Ascending aorta (tissue), 2 donors: ENCODE measurements around the gene USP54. TPM values are rescaled to one million over a fixed set of nuclear protein-coding genes. Genes with fewer than 3 reads are reported as not detected.

Source experiments
- DNase-seq, 2 donors: peaks; one replicate each; pipeline ENCODE4 v3.0.0-alpha.2; 2019; ENCODE audit warnings: low spot score in 2 of 2
- H3K27ac ChIP-seq, 2 donors: fragments of 200-600 bp; sonication (generic); one replicate each; pipeline ENCODE4 v1.5.1; 2016 to 2017; ENCODE audit warnings: mild to moderate bottlenecking in 1 of 2
- H3K27me3 ChIP-seq: fragments of 200-600 bp; sonication (generic); one replicate; pipeline ENCODE4 v1.5.1; 2017
- H3K36me3 ChIP-seq, 2 donors: fragments of 200-600 bp; sonication (generic); one replicate each; pipeline ENCODE4 v1.5.1; 2016
- H3K4me1 ChIP-seq, 2 donors: fragments of 200-600 bp; sonication (generic); one replicate each; pipeline ENCODE4 v1.5.1; 2016 to 2017; ENCODE audit warnings: mild to moderate bottlenecking in 1 of 2
- H3K4me3 ChIP-seq, 2 donors: fragments of 200-600 bp; sonication (generic); one replicate each; pipeline ENCODE4 v1.5.1; 2016 to 2017; ENCODE audit warnings: mild to moderate bottlenecking in 1 of 2
- H3K9me3 ChIP-seq, 2 donors: fragments of 200-600 bp; sonication (generic); one replicate each; pipeline ENCODE4 v1.5.1; 2016
- CTCF ChIP-seq, 3 experiments: fragments of 200-600 bp in 2 of 3; fragments of 450-650 bp in 1 of 3; sonication (generic) in 2 of 3; IDR thresholded peaks; one replicate each; pipeline ENCODE4 v1.5.1; 2016 to 2019; ENCODE audit warnings: antibody characterized with exemption in 3 of 3, mild to moderate bottlenecking in 1 of 3, moderate library complexity in 1 of 3
- intact Hi-C: fragments of 100-400 bp; cut with DNase I; formaldehyde crosslinking; loops from one replicate; pipeline ENCODE4 v1.15.1; 2023
- total RNA-seq: library from RNA; depleted of rRNA; stranded (reverse); fragments of >200 nt; gene quantifications from one replicate; pipeline ENCODE4 v1.1.0, GENCODE V29; 2016

The USP54 gene
- total RNA-seq, 1 donor from 2014 or later = 172 TPM

DNA sequence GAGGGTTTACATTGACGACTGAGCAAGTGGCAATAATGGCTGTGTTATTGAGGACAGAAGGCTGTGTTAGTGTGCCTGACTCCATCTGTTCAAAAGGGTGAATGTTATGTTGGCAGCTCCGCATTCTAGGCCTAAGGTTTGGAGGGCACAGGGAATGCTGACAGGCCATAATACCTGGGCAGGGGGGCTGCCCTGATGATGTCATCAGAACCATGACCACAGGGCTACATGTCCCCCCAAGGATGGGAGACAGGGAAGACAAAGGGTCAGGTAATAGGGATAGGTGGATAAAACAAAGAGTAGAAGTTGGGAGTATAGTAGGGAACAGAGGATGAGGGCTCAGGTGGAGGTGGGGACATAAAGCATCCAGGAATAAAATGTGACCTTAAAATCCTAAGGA lies 93.5 kb downstream of the USP54 start:
- Histone ChIP-seq H3K27me3 (no peaks in the 10 kb centered on the region), H3K9me3 (no peaks in the 10 kb centered on the region), H3K27ac (no peak overlapping the region), H3K4me1 (peaks cover 6 to 17% of the 10 kb centered on the region in 2 donors), H3K36me3 (peaks cover 16 to 20% of the 10 kb centered on the region in 2 donors), H3K4me3 (no peak overlapping the region)
- intact Hi-C loops = loop anchor here (5.0 kb wide), 1 partner anchor 245 kb away; the partner anchor contains the start of gene MRPS16
- TF ChIP-seq CTCF (IDR thresholded peaks at IDR 0.05) = no peak
- DNase-seq = no peak

DNA sequence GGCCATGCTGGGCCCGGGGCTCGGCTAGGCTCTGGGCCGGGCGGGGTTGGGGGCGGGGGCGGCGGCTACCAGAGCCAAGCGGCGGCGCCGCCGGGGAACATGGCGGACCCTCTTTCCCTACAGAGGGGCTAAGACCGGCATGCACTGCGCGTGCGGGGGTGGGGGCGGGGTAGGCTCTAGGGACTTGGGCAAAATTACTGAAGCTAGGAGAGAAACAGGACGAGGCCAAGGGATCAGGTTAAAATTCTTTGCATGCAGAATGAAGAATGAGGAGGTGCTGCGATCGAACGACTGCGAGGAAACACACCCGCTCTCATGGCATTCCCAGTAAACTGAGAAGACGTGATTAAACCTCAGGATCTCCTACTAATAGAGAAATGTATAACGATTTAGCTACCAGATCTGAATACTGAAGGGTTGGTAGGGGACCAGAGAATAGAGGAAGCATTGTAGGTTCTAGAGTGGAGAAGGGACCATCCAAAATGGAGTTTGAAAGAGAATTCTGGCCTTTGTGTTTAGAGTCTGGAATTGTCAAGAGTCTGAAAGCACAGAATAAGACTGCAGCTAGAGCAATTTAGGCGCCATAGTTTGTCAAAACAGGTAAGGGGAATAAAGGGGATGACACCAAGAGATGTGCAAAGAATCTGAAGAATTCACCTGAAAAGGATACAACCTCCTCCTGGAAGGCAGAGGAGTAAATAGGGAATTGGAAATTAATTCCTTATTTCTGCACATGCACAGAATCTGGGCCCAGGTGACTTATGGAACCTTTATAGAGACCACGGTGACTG lies 95.1 kb downstream of the USP54 start, which contains the start of gene PPP3CB:
PPP3CB (minus strand) TSS at position 141 of the 791 bp plus-strand sequence; CDS start at position 6, 135 bp downstream.
- H3K9me3 ChIP-seq = no peaks in the 10 kb centered on the region
- peaks cover 6 to 19% of the 10 kb centered on the region in 2 donors for H3K4me1 ChIP-seq
- H3K27ac ChIP-seq = peak within 1 kb of the TSS; percentile 95 to 97
- H3K4me3 ChIP-seq = peak within 1 kb of the TSS; percentile 63 to 88
- H3K36me3 ChIP-seq = peaks cover 16 to 18% of the 10 kb centered on the region in 2 donors
- TF ChIP-seq CTCF (IDR thresholded peaks at IDR 0.05) = no peak
- no peaks in the 10 kb centered on the region for H3K27me3 ChIP-seq
- intact Hi-C loops = loop anchor here (1.0 to 5.0 kb wide), 2 partner anchors 82 to 244 kb away; partner anchors contain the start of genes ANXA7 and MRPS16
- DNase-seq = peak; percentile 75 to 95

DNA sequence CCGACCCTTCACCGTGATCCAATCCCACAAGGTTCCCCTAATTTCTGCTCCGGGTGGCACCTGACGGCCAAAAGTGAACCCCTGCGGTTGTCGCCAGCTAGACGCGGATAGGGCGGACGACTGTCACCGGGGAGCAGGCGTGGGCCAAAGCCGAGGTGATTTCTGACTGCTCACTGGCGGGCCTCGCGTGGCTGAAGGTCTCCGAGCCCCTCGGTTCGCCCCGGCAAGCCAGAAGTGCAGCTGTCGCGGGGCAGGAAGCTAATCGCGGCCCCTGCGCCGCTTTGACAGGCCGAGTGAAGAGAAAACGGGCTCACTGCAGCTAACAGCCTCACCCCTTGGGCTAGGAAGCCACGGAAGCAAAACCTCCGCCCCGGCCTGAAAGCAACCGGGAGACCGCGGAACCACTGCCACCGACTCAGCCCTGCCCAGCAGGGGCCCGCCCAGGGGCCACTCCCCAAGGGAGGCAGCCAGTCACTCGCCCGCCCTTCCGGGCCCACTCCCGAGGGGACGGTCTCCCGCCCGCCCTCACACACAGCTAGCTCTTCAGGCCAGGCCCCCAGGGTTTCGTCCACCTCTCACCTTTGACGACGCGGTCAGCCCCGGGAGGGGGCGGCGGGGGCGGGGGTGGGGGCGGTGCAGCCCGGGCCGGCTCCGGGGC lies 95.8 kb downstream of the USP54 start:
- intact Hi-C loops = loop anchor here (1.0 to 5.0 kb wide), 2 partner anchors 81 to 243 kb away; partner anchors contain the start of genes ANXA7 and MRPS16
- no peaks in the 10 kb centered on the region for H3K9me3 ChIP-seq
- peaks cover 12 to 16% of the 10 kb centered on the region in 2 donors for H3K36me3 ChIP-seq
- H3K27ac ChIP-seq = peak overlapping the region; percentile 95 to 97
- peak; percentile 61 to 94 for DNase-seq
- H3K4me1 ChIP-seq = peaks cover 6 to 24% of the 10 kb centered on the region in 2 donors
- peak overlapping the region; percentile 63 to 88 for H3K4me3 ChIP-seq
- no peaks in the 10 kb centered on the region for H3K27me3 ChIP-seq
- TF ChIP-seq CTCF (IDR thresholded peaks at IDR 0.05) = no peak

DNA sequence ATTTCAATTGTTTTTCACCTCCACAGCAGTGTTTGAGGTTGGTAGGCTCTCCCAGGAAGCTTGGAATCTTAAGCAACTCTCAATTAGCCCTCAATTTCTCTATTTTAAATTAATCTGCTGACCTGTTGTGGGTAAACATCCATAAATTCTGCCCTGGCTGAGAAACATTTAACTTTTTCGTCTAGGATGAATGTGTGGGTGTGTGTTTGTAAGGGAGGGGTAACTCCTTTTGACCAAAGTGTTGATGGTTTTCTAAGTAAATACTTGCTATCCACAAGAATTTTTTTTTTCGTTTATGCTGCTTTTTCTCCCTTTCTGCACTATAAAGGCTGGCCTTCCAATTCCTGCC lies 96.3 kb downstream of the USP54 start:
- H3K27me3 ChIP-seq = no peaks in the 10 kb centered on the region
- no peaks in the 10 kb centered on the region for H3K9me3 ChIP-seq
- intact Hi-C loops = loop anchor here (1.0 to 5.0 kb wide), 2 partner anchors 81 to 243 kb away; partner anchors contain the start of genes ANXA7 and MRPS16
- H3K27ac ChIP-seq = peak overlapping the region; percentile 95 to 97
- TF ChIP-seq CTCF (IDR thresholded peaks at IDR 0.05) = no peak
- H3K4me3 ChIP-seq = peak overlapping the region; percentile 63 to 88
- DNase-seq = no peak
- peaks cover 10 to 11% of the 10 kb centered on the region in 2 donors for H3K36me3 ChIP-seq
- H3K4me1 ChIP-seq = peaks cover 6 to 24% of the 10 kb centered on the region in 2 donors

DNA sequence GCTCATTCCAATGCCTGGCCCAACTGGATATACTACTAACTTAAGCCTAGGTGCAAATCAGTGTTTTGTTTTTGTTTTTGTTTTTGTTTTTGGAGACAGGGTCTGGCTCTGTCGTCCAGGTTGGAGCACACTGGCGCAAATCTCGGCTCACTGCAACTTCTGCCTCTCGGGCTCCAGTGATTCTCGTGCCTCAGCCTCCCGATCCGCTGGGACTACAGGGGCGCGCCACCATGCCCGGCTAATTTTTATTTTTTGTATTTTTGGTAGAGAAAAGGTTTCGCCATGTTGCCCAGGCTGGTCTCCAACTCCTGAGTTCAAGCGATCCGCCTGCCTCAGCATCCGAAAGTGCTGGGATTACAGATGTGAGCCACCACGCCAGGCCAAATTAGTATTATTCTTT lies 96.9 kb downstream of the USP54 start:
- Histone ChIP-seq H3K27me3 (no peaks in the 10 kb centered on the region), H3K9me3 (no peaks in the 10 kb centered on the region), H3K4me1 (peaks cover 6 to 24% of the 10 kb centered on the region in 2 donors), H3K36me3 (peaks cover 6 to 7% of the 10 kb centered on the region in 2 donors), H3K27ac (peak overlapping the region in 1 of 2 donors; percentile 95), H3K4me3 (peak overlapping the region; percentile 63 to 88)
- no peak for TF ChIP-seq CTCF (IDR thresholded peaks at IDR 0.05)
- intact Hi-C loops = no loop called here
- no peak for DNase-seq
